SK-N-SH treated with all-trans-retinoic acid at 6 μM for 48 hours (cell line): ENCODE data around the gene PTPRS.

ENCODE experiments used
- ATAC-seq: fragments of 200-7000 bp; cut with Tn5 transposase; 3 replicates; pipeline ENCODE4 v1.9.1; 2020; ENCODE audit warnings: mild to moderate bottlenecking, moderate library complexity
- ARNTL ChIP-seq: fragments of 450-650 bp; formaldehyde crosslinking; IDR thresholded peaks from 2 replicates; pipeline ENCODE4 v1.5.0; 2020; ENCODE audit warnings: low read depth, mild to moderate bottlenecking, moderate library complexity, borderline replicate concordance
- BACH2 ChIP-seq: fragments of 250-450 bp; sonication (Bioruptor Pico); IDR thresholded peaks from 2 replicates; pipeline ENCODE4 v1.9.0; 2021; ENCODE audit warnings: mild to moderate bottlenecking, borderline replicate concordance
- CREB5 ChIP-seq: fragments of 250-450 bp; sonication (Bioruptor Pico); IDR thresholded peaks from 2 replicates; pipeline ENCODE4 v1.5.1; 2020; ENCODE audit warnings: low read depth, mild to moderate bottlenecking, moderate library complexity
- CSDC2 ChIP-seq: fragments of 250-450 bp; sonication (Bioruptor Pico); IDR thresholded peaks from 2 replicates; pipeline ENCODE4 v1.5.0; 2020; ENCODE audit warnings: mild to moderate bottlenecking, moderate library complexity
- CSRNP3 ChIP-seq: fragments of 250-450 bp; sonication (Bioruptor Pico); IDR thresholded peaks from 2 replicates; pipeline ENCODE4 v1.5.1; 2021; ENCODE audit warnings: mild to moderate bottlenecking, moderate library complexity
- GLIS3 ChIP-seq: fragments of 250-450 bp; sonication (Bioruptor Pico); IDR thresholded peaks from 2 replicates; pipeline ENCODE4 v1.5.0; 2020; ENCODE audit warnings: mild to moderate bottlenecking, moderate library complexity
- ISL1 ChIP-seq: fragments of 250-450 bp; sonication (Bioruptor Pico); IDR thresholded peaks from 2 replicates; pipeline ENCODE4 v2.1.2; 2022; ENCODE audit warnings: mild to moderate bottlenecking, moderate library complexity
- OSR1 ChIP-seq: fragments of 250-450 bp; sonication (Bioruptor Pico); IDR thresholded peaks from 2 replicates; pipeline ENCODE4 v1.8.0; 2022; ENCODE audit warnings: moderate library complexity, mild to moderate bottlenecking, inconsistent platforms
- PATZ1 ChIP-seq: fragments of 250-450 bp; sonication (Bioruptor Pico); IDR thresholded peaks from 2 replicates; pipeline ENCODE4 v1.8.0; 2020; ENCODE audit warnings: mild to moderate bottlenecking, moderate library complexity, borderline replicate concordance
- POU6F1 ChIP-seq: fragments of 250-450 bp; sonication (Bioruptor Pico); IDR thresholded peaks from 2 replicates; pipeline ENCODE4 v1.8.0; 2021; ENCODE audit warnings: low read depth, mild to moderate bottlenecking, moderate library complexity, borderline replicate concordance
- PPARA ChIP-seq: fragments of 250-450 bp; sonication (Bioruptor Pico); IDR thresholded peaks from 2 replicates; pipeline ENCODE4 v1.5.0; 2020; ENCODE audit warnings: mild to moderate bottlenecking, borderline replicate concordance
- RARB ChIP-seq: fragments of 250-450 bp; sonication (Bioruptor Pico); IDR thresholded peaks from 2 replicates; pipeline ENCODE4 v1.8.0; 2021; ENCODE audit warnings: mild to moderate bottlenecking, moderate library complexity
- TCF4 ChIP-seq: fragments of 250-450 bp; sonication (Bioruptor Pico); IDR thresholded peaks from 2 replicates; pipeline ENCODE4 v1.8.0; 2021; ENCODE audit warnings: mild to moderate bottlenecking, moderate library complexity, borderline replicate concordance
- TOX ChIP-seq: fragments of 250-450 bp; sonication (Bioruptor Pico); IDR thresholded peaks from 2 replicates; pipeline ENCODE4 v1.8.0; 2021; ENCODE audit warnings: mild to moderate bottlenecking, moderate library complexity, borderline replicate concordance
- ZC3H10 ChIP-seq: fragments of 250-450 bp; sonication (Bioruptor Pico); IDR thresholded peaks from 2 replicates; pipeline ENCODE4 v1.5.1; 2021; ENCODE audit warnings: mild to moderate bottlenecking, moderate library complexity
- ZFP3 ChIP-seq: fragments of 250-450 bp; sonication (Bioruptor Pico); IDR thresholded peaks from 2 replicates; pipeline ENCODE4 v1.5.0; 2020; ENCODE audit warnings: mild to moderate bottlenecking, moderate library complexity
- ZFP30 ChIP-seq: fragments of 450-650 bp; formaldehyde crosslinking; IDR thresholded peaks from 2 replicates; pipeline ENCODE4 v1.5.0; 2022; ENCODE audit warnings: mild to moderate bottlenecking, moderate library complexity
- ZNF565 ChIP-seq: fragments of 450-650 bp; formaldehyde crosslinking; conservative IDR thresholded peaks from 2 replicates; pipeline ENCODE4 v1.5.0; 2020; ENCODE audit warnings: low read depth, mild to moderate bottlenecking, moderate library complexity
- ZNF70 ChIP-seq: fragments of 450-650 bp; formaldehyde crosslinking; IDR thresholded peaks from 2 replicates; pipeline ENCODE4 v1.5.0; 2020; ENCODE audit warnings: mild to moderate bottlenecking, moderate library complexity
- ZNF8 ChIP-seq: fragments of 450-650 bp; formaldehyde crosslinking; IDR thresholded peaks from 2 replicates; pipeline ENCODE4 v1.5.0; 2020; ENCODE audit warnings: mild to moderate bottlenecking, moderate library complexity

The PTPRS gene

GRCh38 chr19:5292453-5292821 lies 48.2 kb downstream of the PTPRS start:
- peak; percentile 16 for ATAC-seq
- TF ChIP-seq ZNF565 = no peak
- no peak for TF ChIP-seq POU6F1 (CRISPR knock-in tag)
- TF ChIP-seq ARNTL = no peak
- no peak for TF ChIP-seq ZNF8 (CRISPR knock-in tag)
- TF ChIP-seq ZFP3 (CRISPR knock-in tag) = no peak

GRCh38 chr19:5291588-5292193 lies 48.9 kb downstream of the PTPRS start:
- no peak for ATAC-seq
- no peak for TF ChIP-seq TOX
- no peak for TF ChIP-seq GLIS3 (CRISPR knock-in tag)
- no peak for TF ChIP-seq ZFP30 (CRISPR knock-in tag)
- TF ChIP-seq ZC3H10 (CRISPR knock-in tag) = no peak
- TF ChIP-seq RARB (CRISPR knock-in tag) = no peak
- TF ChIP-seq CREB5 (CRISPR knock-in tag) = no peak
- TF ChIP-seq ZFP3 (CRISPR knock-in tag) = no peak
- TF ChIP-seq TCF4 (CRISPR knock-in tag) = no peak
- no peak for TF ChIP-seq PATZ1 (CRISPR knock-in tag)
- no peak for TF ChIP-seq ISL1 (CRISPR knock-in tag)
- TF ChIP-seq ZNF70 (CRISPR knock-in tag) = no peak
- no peak for TF ChIP-seq CSDC2
- TF ChIP-seq CSRNP3 = no peak
- no peak for TF ChIP-seq ZNF8 (CRISPR knock-in tag)
- TF ChIP-seq PPARA (CRISPR knock-in tag) = no peak
- no peak for TF ChIP-seq ZNF565
- no peak for TF ChIP-seq OSR1
- TF ChIP-seq BACH2 = no peak
- TF ChIP-seq, all 23 proteins: peak for 0
